T-cell (primary cell): ENCODE data around the gene PRKAG2. TPM values are rescaled to one million over a fixed set of nuclear protein-coding genes. Genes with fewer than 3 reads are reported as not detected.

ENCODE experiments used
- ATAC-seq, 4 experiments: fragments of 200-7000 bp in 3 of 4; fragments of 150-1000 bp in 1 of 4; cut with Tn5 transposase; replicated peaks in 1 of 4; 1 replicate in 3 of 4; 2 replicates in 1 of 4; pipeline ENCODE4 v1.10.0; 2021; ENCODE audit warnings: moderate library complexity in 3 of 4, mild to moderate bottlenecking in 2 of 4, moderate number of reproducible peaks in 1 of 4
- CTCF ChIA-PET, 2 donors: fragments of 300-600 bp; sonication (Branson Sonifier 250); formaldehyde crosslinking; loops; one replicate each; lab custom pipeline; 2022; ENCODE audit warnings: antibody characterized with exemption in 2 of 2; lab: Charles Lee
- POLR2A ChIA-PET, 2 donors: fragments of 300-600 bp; sonication (Branson Sonifier 250); formaldehyde crosslinking; loops; one replicate each; lab custom pipeline; 2022; ENCODE audit warnings: antibody characterized with exemption in 2 of 2; lab: Charles Lee
- DNase-seq, 35 experiments: peaks; one replicate each; pipeline versions ENCODE4 v3.0.0 to v3.0.0-alpha.2; 2013 to 2023
- H3K27ac ChIP-seq: one replicate; pipeline ENCODE4 v1.5.1; 2013; ENCODE audit warnings: low read length
- H3K27me3 ChIP-seq, 2 experiments: replicated peaks in 1 of 2; 1 replicate in 1 of 2; 2 replicates in 1 of 2; pipeline versions ENCODE4 v1.6.1 to v1.7.0; 2013; ENCODE audit warnings: low read length in 1 of 2, mixed read lengths in 1 of 2; ENCODE audit not compliant: control insufficient read depth in 2 of 2, insufficient read depth in 2 of 2; ENCODE audit errors: extremely low read depth in 1 of 2
- H3K36me3 ChIP-seq, 2 donors: 1 replicate in 1 of 2; 2 replicates in 1 of 2; pipeline versions ENCODE4 v1.6.1 to v1.7.0; 2013; ENCODE audit warnings: low read length in 1 of 2; ENCODE audit not compliant: control insufficient read depth in 2 of 2, insufficient read depth in 1 of 2; ENCODE audit errors: extremely low read depth in 1 of 2
- H3K4me1 ChIP-seq, 2 experiments: 1 replicate in 1 of 2; 2 replicates in 1 of 2; pipeline versions ENCODE4 v1.6.1 to v1.7.0; 2013; ENCODE audit warnings: low read length in 2 of 2, mixed read lengths in 1 of 2; ENCODE audit not compliant: insufficient read depth in 2 of 2, control insufficient read depth in 1 of 2; ENCODE audit errors: extremely low read depth in 1 of 2
- H3K4me3 ChIP-seq, 2 donors: 1 replicate in 1 of 2; 2 replicates in 1 of 2; pipeline versions ENCODE4 v1.5.1 to v1.7.0; 2013; ENCODE audit warnings: mild to moderate bottlenecking in 2 of 2, low read length in 1 of 2, moderate library complexity in 1 of 2; ENCODE audit not compliant: control insufficient read depth in 1 of 2; ENCODE audit errors: extremely low read depth in 1 of 2
- H3K9me3 ChIP-seq: 2 replicates; pipeline ENCODE4 v1.7.0; 2013
- H3K27ac Mint-ChIP-seq, 2 donors: one replicate each; pipeline ENCODE4 v1.8.0; 2020 to 2021; ENCODE audit warnings: mild to moderate bottlenecking in 2 of 2, mixed read lengths in 2 of 2
- H3K27me3 Mint-ChIP-seq, 2 donors: one replicate each; pipeline ENCODE4 v1.8.0; 2021 to 2022; ENCODE audit warnings: mixed read lengths in 2 of 2
- H3K36me3 Mint-ChIP-seq: one replicate; pipeline ENCODE4 v1.8.0; 2021; ENCODE audit warnings: mixed read lengths
- H3K4me1 Mint-ChIP-seq, 3 donors: one replicate each; pipeline ENCODE4 v1.8.0; 2020 to 2022; ENCODE audit warnings: mixed read lengths in 3 of 3, mild to moderate bottlenecking in 1 of 3
- H3K4me3 Mint-ChIP-seq, 3 donors: one replicate each; pipeline ENCODE4 v1.8.0; 2020 to 2022; ENCODE audit warnings: mild to moderate bottlenecking in 3 of 3, mixed read lengths in 3 of 3, moderate library complexity in 3 of 3
- H3K9me3 Mint-ChIP-seq, 3 donors: one replicate each; pipeline ENCODE4 v1.8.0; 2020 to 2022; ENCODE audit warnings: mixed read lengths in 3 of 3
- WGBS: methylation state at CpG from one replicate; pipeline ENCODE4 v1.1.5; 2013; ENCODE audit warnings: missing lambda C conversion rate; ENCODE audit not compliant: insufficient coverage; 5-methylcytosine and 5-hydroxymethylcytosine counted together
- total RNA-seq, 35 experiments: library from RNA in 6 of 35; stranded (reverse) in 6 of 35; fragments of 120-200 nt in 1 of 35; gene quantifications; one replicate each; pipeline versions ENCODE4 v1.2.1 to v1.2.4 and lab custom pipeline; 2013 to 2026

The PRKAG2 gene
- total RNA-seq, 5 donors from 2014 or later (not counting 1 experiment from before 2014, with no cell fraction given), result 43.0 to 59.9 (median 49.3) TPM

DNA sequence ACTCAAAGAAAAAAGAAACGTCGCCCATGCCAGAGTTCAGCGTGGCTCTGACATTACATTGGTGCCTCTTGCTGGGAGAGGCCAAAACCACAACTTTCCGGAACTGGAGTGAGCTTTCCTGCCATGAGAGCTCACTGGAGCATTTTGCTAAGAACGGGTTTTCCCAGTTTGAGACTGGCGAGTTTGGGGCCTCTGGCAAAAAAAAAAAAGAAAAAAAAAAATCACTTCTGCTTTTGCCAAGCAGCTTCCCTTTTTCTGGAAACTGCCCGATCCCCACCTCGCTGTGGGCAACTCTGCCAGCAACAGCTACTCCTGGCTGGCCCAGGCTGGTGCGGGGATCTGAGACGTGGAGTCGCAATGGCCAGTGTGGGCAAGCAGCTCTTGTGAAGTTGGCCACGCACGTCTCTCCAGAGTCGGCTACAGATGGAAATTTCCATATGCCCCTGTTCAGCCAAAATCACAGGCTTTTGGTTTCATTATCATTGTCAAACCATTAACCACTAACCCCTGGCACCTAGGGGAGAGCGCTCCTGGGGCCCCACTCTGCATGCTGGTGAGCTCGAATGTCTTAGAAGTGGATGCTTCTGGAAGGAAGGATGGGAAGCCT is 25.7 kb downstream of the PRKAG2 start:
- peaks cover 36 to 40% (median 36%) of the 10 kb centered on the region in 3 donors for H3K4me1 Mint-ChIP-seq
- H3K4me3 Mint-ChIP-seq, result peak overlapping the region; percentile 52 to 70 (median 61)
- ChIA-PET POLR2A (no interaction called here), CTCF (interaction anchor here in 1 of 2 donors (0.6 kb wide), 1 partner anchor 92 kb away, joined by 10 read pairs; no protein-coding TSS in a partner anchor)
- H3K27ac Mint-ChIP-seq, result peak overlapping the region in 1 of 2 donors; percentile 68
- ATAC-seq (peak in 3 of 4 experiments; percentile 6 to 55 (median 30)), DNase-seq (peak in 2 of 35 experiments; percentile 9 to 35)
- H3K27me3 Mint-ChIP-seq, result no peaks in the 10 kb centered on the region
- Histone ChIP-seq H3K27me3 (no peaks in the 10 kb centered on the region), H3K9me3 (no peaks in the 10 kb centered on the region), H3K4me3 (peak overlapping the region; percentile 5 to 9), H3K27ac (no peak overlapping the region), H3K36me3 (peaks cover 0 to 4% of the 10 kb centered on the region in 2 donors), H3K4me1 (peaks cover 0 to 25% of the 10 kb centered on the region in 2 experiments)
- 40% methylated on average over 10 of the region's 16 CpGs for WGBS
- H3K36me3 Mint-ChIP-seq, result peaks cover 6% of the 10 kb centered on the region
- H3K9me3 Mint-ChIP-seq, result no peaks in the 10 kb centered on the region

DNA sequence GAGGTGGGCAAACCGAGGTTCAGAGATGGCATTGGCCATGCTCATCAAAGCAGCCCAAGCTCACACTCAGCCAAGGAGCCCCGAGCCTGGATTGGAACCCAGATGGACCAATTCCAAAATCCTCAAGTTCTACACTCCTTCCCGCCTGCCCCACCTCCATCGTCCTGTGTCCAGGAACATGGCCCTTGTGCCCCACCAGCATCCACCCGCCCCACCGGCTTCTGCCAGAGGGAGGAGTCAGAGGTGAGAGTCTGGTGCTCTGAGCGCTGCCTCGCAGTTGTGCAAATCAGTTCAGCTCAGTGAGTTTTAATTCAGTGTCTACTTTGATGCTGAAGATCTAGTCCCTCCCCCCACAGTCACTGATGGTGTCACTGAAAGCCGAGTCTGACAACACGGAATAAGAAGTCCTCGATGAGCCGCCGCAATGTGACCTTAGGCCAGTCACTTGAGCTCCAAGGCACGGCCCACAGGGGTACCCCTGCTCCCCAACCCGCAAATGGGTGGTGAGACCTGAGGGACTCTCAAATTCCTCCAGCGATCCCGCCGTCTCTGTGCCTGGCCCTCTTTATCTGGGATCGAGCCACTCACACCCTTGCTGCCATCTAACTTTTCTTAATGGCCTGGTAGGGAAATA is 26.3 kb downstream of the PRKAG2 start:
- H3K4me1 ChIP-seq, result peaks cover 0 to 25% of the 10 kb centered on the region in 2 experiments
- Mint-ChIP-seq H3K27me3 (no peaks in the 10 kb centered on the region), H3K4me3 (peak overlapping the region; percentile 13 to 70 (median 39)), H3K4me1 (peaks cover 33 to 36% (median 36%) of the 10 kb centered on the region in 3 donors), H3K36me3 (peaks cover 6% of the 10 kb centered on the region), H3K9me3 (no peaks in the 10 kb centered on the region), H3K27ac (peak overlapping the region in 1 of 2 donors; percentile 16)
- ChIA-PET POLR2A (no interaction called here), CTCF (interaction anchor here in 1 of 2 donors (0.6 kb wide), 1 partner anchor 93 kb away, joined by 10 read pairs; no protein-coding TSS in a partner anchor)
- no peak overlapping the region for H3K27ac ChIP-seq
- WGBS, result 89% methylated on average over 11 of the region's 19 CpGs
- ATAC-seq (no peak), DNase-seq (no peak)
- H3K36me3 ChIP-seq, result peaks cover 0 to 4% of the 10 kb centered on the region in 2 donors
- H3K9me3 ChIP-seq, result no peaks in the 10 kb centered on the region
- H3K27me3 ChIP-seq, result no peaks in the 10 kb centered on the region
- no peak overlapping the region for H3K4me3 ChIP-seq

DNA sequence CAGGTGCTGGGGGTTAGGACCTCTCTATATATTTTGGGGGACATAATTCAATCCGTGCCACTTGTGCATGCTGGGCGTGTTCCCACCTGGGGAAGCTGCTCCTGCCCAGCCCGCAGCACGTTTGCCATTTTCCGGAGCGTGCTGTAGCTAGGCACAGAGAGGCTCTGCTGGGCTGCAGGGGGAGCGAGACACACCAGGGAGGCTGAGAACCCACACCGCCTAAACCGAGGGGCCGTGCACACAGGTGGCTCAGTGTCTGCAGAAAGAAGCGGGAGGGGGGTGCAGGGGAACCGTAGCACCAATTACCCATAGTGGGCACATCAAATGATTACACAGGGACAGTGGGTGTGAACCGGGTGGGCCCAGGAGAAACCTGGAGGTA is 27.0 kb downstream of the PRKAG2 start:
- Histone ChIP-seq H3K27me3 (no peaks in the 10 kb centered on the region), H3K4me1 (peaks cover 0 to 25% of the 10 kb centered on the region in 2 experiments), H3K27ac (no peak overlapping the region), H3K9me3 (no peaks in the 10 kb centered on the region), H3K36me3 (peaks cover 0 to 4% of the 10 kb centered on the region in 2 donors), H3K4me3 (no peak overlapping the region)
- CTCF ChIA-PET, result no interaction called here
- H3K36me3 Mint-ChIP-seq, result peaks cover 9% of the 10 kb centered on the region
- H3K4me1 Mint-ChIP-seq, result peaks cover 33 to 36% (median 36%) of the 10 kb centered on the region in 3 donors
- H3K9me3 Mint-ChIP-seq, result no peaks in the 10 kb centered on the region
- POLR2A ChIA-PET, result no interaction called here
- H3K27ac Mint-ChIP-seq, result no peak overlapping the region
- H3K4me3 Mint-ChIP-seq, result no peak overlapping the region
- ATAC-seq (no peak), DNase-seq (no peak)
- 96% methylated on average over 11 of the region's 13 CpGs for WGBS
- H3K27me3 Mint-ChIP-seq, result no peaks in the 10 kb centered on the region

DNA sequence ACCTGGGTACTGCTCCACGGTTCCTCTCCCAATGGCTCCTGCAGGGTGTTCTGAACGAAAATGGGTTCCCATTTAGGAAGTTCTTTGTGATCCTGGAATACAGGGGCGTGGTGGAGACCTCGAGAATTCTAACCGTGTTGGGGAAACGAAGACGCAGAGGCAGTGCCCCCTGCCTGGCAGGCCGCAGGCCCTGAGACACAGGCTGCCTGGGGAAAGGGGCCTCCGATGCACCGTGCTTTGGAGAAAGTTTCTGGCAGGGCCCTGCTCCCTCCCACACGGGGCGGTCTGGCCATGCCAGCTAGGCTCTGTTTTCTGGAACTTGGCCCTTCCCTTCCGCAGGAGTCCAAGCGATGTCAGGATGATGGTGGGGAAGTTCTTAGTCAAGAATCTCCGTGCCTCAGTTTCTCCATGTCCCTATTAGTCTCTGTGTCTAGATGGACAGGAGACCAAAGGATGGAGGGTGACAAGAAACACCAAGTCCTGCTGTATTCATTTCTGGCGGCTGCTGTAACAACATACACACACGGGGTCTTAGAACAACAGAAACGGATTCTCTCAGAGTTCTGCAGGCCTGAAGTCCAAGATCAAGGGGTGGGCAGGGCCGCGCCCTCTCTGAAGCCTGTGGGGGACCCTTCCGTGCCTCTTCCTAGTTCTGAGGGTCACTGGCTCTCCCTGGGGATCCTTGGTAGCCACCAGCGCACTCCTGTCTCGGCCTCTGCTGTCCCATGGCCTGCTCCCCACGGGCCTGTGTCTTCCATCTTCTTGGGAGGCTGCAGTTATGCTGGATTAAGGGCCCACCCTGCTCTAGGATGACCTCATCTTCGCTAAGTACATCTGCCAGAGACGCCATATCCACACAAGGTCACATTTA is 27.7 kb downstream of the PRKAG2 start:
- no peak for DNase-seq
- CTCF ChIA-PET, result no interaction called here
- Mint-ChIP-seq H3K4me1 (peaks cover 32 to 35% (median 35%) of the 10 kb centered on the region in 3 donors), H3K27me3 (no peaks in the 10 kb centered on the region), H3K9me3 (no peaks in the 10 kb centered on the region), H3K4me3 (no peak overlapping the region), H3K36me3 (peaks cover 12% of the 10 kb centered on the region), H3K27ac (no peak overlapping the region)
- 89% methylated on average over 21 of the region's 26 CpGs for WGBS
- Histone ChIP-seq H3K36me3 (peaks cover 0 to 4% of the 10 kb centered on the region in 2 donors), H3K9me3 (no peaks in the 10 kb centered on the region), H3K4me1 (peaks cover 0 to 25% of the 10 kb centered on the region in 2 experiments), H3K4me3 (no peak overlapping the region), H3K27me3 (no peaks in the 10 kb centered on the region), H3K27ac (no peak overlapping the region)
- ATAC-seq, result no peak
- POLR2A ChIA-PET, result interaction anchor here in 1 of 2 donors (0.6 kb wide), 1 partner anchor 23 kb away, joined by 6 read pairs; no protein-coding TSS in a partner anchor

DNA sequence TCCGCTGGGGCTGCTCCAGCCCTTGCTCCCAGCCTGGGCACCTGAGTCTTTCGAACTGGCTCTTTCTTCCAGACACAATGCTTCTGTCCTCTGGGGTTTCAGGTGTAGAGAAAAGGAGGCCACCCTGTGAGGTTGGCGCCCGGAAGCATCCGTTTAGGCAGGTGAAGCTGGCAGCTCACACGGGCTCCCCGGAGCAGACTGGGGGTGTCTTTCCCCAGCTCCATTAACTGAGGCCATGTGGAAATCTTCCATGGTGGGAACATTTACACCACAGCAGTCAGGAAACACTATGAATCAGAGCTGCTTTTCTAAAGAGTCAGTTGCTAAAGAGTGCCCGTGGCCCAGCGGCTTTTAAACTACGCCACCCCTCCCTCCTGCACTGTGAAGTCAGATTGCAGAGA is 29.2 kb downstream of the PRKAG2 start:
- DNase-seq, result no peak
- Mint-ChIP-seq H3K36me3 (peaks cover 18% of the 10 kb centered on the region), H3K4me3 (no peak overlapping the region), H3K4me1 (peaks cover 21 to 22% (median 22%) of the 10 kb centered on the region in 3 donors), H3K27ac (no peak overlapping the region), H3K27me3 (no peaks in the 10 kb centered on the region), H3K9me3 (no peaks in the 10 kb centered on the region)
- peaks cover 0 to 7% of the 10 kb centered on the region in 2 donors for H3K36me3 ChIP-seq
- H3K27ac ChIP-seq, result no peak overlapping the region
- POLR2A ChIA-PET, result no interaction called here
- H3K4me3 ChIP-seq, result no peak overlapping the region
- WGBS, result 100% methylated on average over 3 of the region's 10 CpGs
- CTCF ChIA-PET, result no interaction called here
- no peaks in the 10 kb centered on the region for H3K27me3 ChIP-seq
- peaks cover 0 to 24% of the 10 kb centered on the region in 2 experiments for H3K4me1 ChIP-seq
- no peaks in the 10 kb centered on the region for H3K9me3 ChIP-seq
- no peak for ATAC-seq

DNA sequence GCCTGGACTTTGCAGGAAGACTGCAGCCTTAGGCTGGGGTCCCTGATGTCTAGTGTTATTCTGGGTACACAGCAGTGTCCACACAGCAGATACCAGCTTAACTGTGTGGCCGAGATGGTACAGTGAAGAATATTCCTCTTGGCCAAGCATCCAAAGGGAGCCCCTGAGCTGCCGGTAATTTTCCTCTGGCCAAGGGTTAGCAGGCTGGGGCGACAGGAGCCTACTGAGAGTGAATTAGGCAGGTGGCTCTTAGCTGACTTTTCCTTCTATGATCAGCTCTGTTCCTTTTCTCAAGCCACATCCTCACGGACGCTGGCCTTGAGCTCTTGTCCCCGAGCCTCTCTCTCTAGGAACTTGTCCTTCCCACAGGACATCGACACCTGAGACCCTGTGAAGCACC is 29.8 kb downstream of the PRKAG2 start:
- Histone ChIP-seq H3K4me1 (peaks cover 0 to 19% of the 10 kb centered on the region in 2 experiments), H3K27ac (no peak overlapping the region), H3K9me3 (no peaks in the 10 kb centered on the region), H3K36me3 (peaks cover 0 to 7% of the 10 kb centered on the region in 2 donors), H3K4me3 (no peak overlapping the region), H3K27me3 (no peaks in the 10 kb centered on the region)
- Mint-ChIP-seq H3K27ac (no peak overlapping the region), H3K4me1 (peaks cover 15 to 16% (median 16%) of the 10 kb centered on the region in 3 donors), H3K36me3 (peaks cover 18% of the 10 kb centered on the region), H3K9me3 (no peaks in the 10 kb centered on the region), H3K4me3 (no peak overlapping the region), H3K27me3 (no peaks in the 10 kb centered on the region)
- DNase-seq (no peak), ATAC-seq (no peak)
- POLR2A ChIA-PET, result no interaction called here
- CTCF ChIA-PET, result no interaction called here
- whole genome bisulfite sequencing, result 99% methylated on average over 7 of the region's 7 CpGs
